ENCODE data around the gene PDE1C.

Gene PDE1C

GRCh38 chr7:31890766-31891165 is 179.4 kb downstream of the PDE1C start:
- H3K4me3 Mint-ChIP-seq: no peak overlapping the region
- H3K36me3 Mint-ChIP-seq (ENCODE audit: low read depth): no peaks in the 10 kb centered on the region
- peaks cover 9% of the 10 kb centered on the region for H3K9me3 Mint-ChIP-seq
- H3K27ac Mint-ChIP-seq: no peak overlapping the region
- no peaks in the 10 kb centered on the region for H3K4me1 Mint-ChIP-seq
- H3K27me3 Mint-ChIP-seq (ENCODE audit: low read depth): no peaks in the 10 kb centered on the region
- no peak for TF ChIP-seq CTCF (IDR thresholded peaks at IDR 0.05; ENCODE audit: unreplicated experiment in 3 of 3)

- Mint-ChIP-seq H3K27me3 (ENCODE audit: low read depth) (no peaks in the 10 kb centered on the region), H3K27ac (no peak overlapping the region), H3K4me3 (no peak overlapping the region), H3K9me3 (peaks cover 9% of the 10 kb centered on the region), H3K36me3 (ENCODE audit: low read depth) (no peaks in the 10 kb centered on the region), H3K4me1 (no peaks in the 10 kb centered on the region)
- TF ChIP-seq CTCF (IDR thresholded peaks at IDR 0.05; ENCODE audit: unreplicated experiment in 3 of 3): no peak
These were observed 180.0 kb downstream of the PDE1C start for GRCh38 chr7:31890198-31890597.

- Mint-ChIP-seq H3K27ac (no peak overlapping the region), H3K4me3 (no peak overlapping the region), H3K36me3 (ENCODE audit: low read depth) (no peaks in the 10 kb centered on the region), H3K9me3 (peaks cover 9% of the 10 kb centered on the region), H3K4me1 (peaks cover 9% of the 10 kb centered on the region), H3K27me3 (ENCODE audit: low read depth) (no peaks in the 10 kb centered on the region)
- TF ChIP-seq CTCF (IDR thresholded peaks at IDR 0.05; ENCODE audit: unreplicated experiment in 3 of 3): no peak
These were observed 183.2 kb downstream of the PDE1C start for GRCh38 chr7:31887006-31887405.

GRCh38 chr7:31885171-31885570 is 185.0 kb downstream of the PDE1C start:
- TF ChIP-seq CTCF (IDR thresholded peaks at IDR 0.05; ENCODE audit: unreplicated experiment in 3 of 3): no peak
- Mint-ChIP-seq H3K27me3 (ENCODE audit: low read depth) (no peaks in the 10 kb centered on the region), H3K27ac (no peak overlapping the region), H3K9me3 (peaks cover 9% of the 10 kb centered on the region), H3K4me3 (no peak overlapping the region), H3K4me1 (peaks cover 9% of the 10 kb centered on the region), H3K36me3 (ENCODE audit: low read depth) (no peaks in the 10 kb centered on the region)

GRCh38 chr7:31883761-31884164 is 186.4 kb downstream of the PDE1C start:
- TF ChIP-seq CTCF (IDR thresholded peaks at IDR 0.05; ENCODE audit: unreplicated experiment in 3 of 3): no peak
- H3K27me3 Mint-ChIP-seq (ENCODE audit: low read depth): no peaks in the 10 kb centered on the region
- peaks cover 9% of the 10 kb centered on the region for H3K4me1 Mint-ChIP-seq
- peaks cover 9% of the 10 kb centered on the region for H3K9me3 Mint-ChIP-seq
- no peak overlapping the region for H3K4me3 Mint-ChIP-seq
- H3K36me3 Mint-ChIP-seq (ENCODE audit: low read depth): no peaks in the 10 kb centered on the region
- no peak overlapping the region for H3K27ac Mint-ChIP-seq

GRCh38 chr7:31882187-31882586 is 188.0 kb downstream of the PDE1C start:
- H3K9me3 Mint-ChIP-seq: peaks cover 9% of the 10 kb centered on the region
- peaks cover 9% of the 10 kb centered on the region for H3K4me1 Mint-ChIP-seq
- H3K27ac Mint-ChIP-seq: no peak overlapping the region
- no peaks in the 10 kb centered on the region for H3K36me3 Mint-ChIP-seq (ENCODE audit: low read depth)
- no peaks in the 10 kb centered on the region for H3K27me3 Mint-ChIP-seq (ENCODE audit: low read depth)
- no peak for TF ChIP-seq CTCF (IDR thresholded peaks at IDR 0.05; ENCODE audit: unreplicated experiment in 3 of 3)
- no peak overlapping the region for H3K4me3 Mint-ChIP-seq

All from nephron (organoid).